HG02759 (cell line): ENCODE measurements around the gene MRPL55.
A peak's percentile ranks its signal among the peaks of the same experiment; 100 is the strongest.

Source experiments
- ATAC-seq: cut with Tn5 transposase; IDR thresholded peaks from one replicate; pipeline ENCODE4 v1.9.1; 2021; ENCODE audit warnings: mild to moderate bottlenecking, moderate library complexity; ENCODE audit not compliant: unreplicated experiment

MRPL55 gene

GRCh38 chr1:228109073-228109961 lies at the start of gene MRPL55:
MRPL55 (minus strand) TSS chr1:228109299; CDS start chr1:228108260, 1,039 bp downstream.
- peak; percentile 92 for ATAC-seq

- no peak for ATAC-seq
Measured at GRCh38 chr1:228158151-228159007, 49.3 kb upstream of the MRPL55 start.

- ATAC-seq: no peak
Measured at GRCh38 chr1:228157729-228158126, 48.6 kb upstream of the MRPL55 start.

- no peak for ATAC-seq
Measured at GRCh38 chr1:228156941-228157728, 48.0 kb upstream of the MRPL55 start.

- no peak for ATAC-seq
Measured at GRCh38 chr1:228156515-228156881, 47.4 kb upstream of the MRPL55 start.

GRCh38 chr1:228155596-228156514 lies 46.8 kb upstream of the MRPL55 start:
- no peak for ATAC-seq

- ATAC-seq: no peak
Measured at GRCh38 chr1:228154670-228155571, 45.8 kb upstream of the MRPL55 start.

- no peak for ATAC-seq
Measured at GRCh38 chr1:228154021-228154669, 45.0 kb upstream of the MRPL55 start.

GRCh38 chr1:228152918-228153258 lies 43.8 kb upstream of the MRPL55 start:
- no peak for ATAC-seq

GRCh38 chr1:228152097-228152917 lies 43.2 kb upstream of the MRPL55 start:
- no peak for ATAC-seq

GRCh38 chr1:228151180-228151925 lies 42.3 kb upstream of the MRPL55 start:
- ATAC-seq: no peak

- no peak for ATAC-seq
Measured at GRCh38 chr1:228150461-228151179, 41.5 kb upstream of the MRPL55 start.

- ATAC-seq: no peak
Measured at GRCh38 chr1:228150120-228150460, 41.0 kb upstream of the MRPL55 start.

- no peak for ATAC-seq
Measured at GRCh38 chr1:228149406-228150119, 40.5 kb upstream of the MRPL55 start, which contains the start of gene GJC2. GJC2 (plus strand) TSS chr1:228149930; CDS start chr1:228157759, 7,829 bp downstream.

GRCh38 chr1:228148935-228149405 lies 39.9 kb upstream of the MRPL55 start:
- ATAC-seq: no peak
